CD4-positive, alpha-beta T cell treated with Interleukin-21 for 1 hour (primary cell): ENCODE measurements around the gene TM4SF4.

Experiments used
- DNase-seq: peaks from one replicate; pipeline ENCODE4 v3.0.0-alpha.2; 2020

The TM4SF4 gene

DNA sequence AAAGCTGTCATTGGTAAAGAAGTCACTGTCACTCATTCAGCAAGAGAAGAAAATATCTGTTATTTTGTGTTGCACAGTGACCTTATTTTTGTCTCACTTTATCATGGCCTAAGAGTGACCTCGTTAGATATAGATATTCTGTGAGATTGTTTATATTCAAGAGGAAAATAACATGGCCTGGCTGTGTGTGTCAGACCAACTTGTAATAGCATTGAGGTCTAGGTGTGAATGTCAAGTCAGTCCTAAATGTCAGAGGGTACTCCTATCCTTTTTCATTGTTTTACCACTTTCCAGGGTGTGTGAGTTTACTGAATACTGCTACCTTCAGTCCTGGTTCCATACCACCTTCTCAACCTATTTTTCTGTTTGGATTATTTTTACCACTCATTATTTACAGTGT is 18.5 kb upstream of the TM4SF4 start:
- DNase-seq = no peak

GRCh38 chr3:149459491-149460059 is 14.9 kb upstream of the TM4SF4 start:
- no peak for DNase-seq

GRCh38 chr3:149460117-149460516 is 14.4 kb upstream of the TM4SF4 start:
- DNase-seq = no peak

DNA sequence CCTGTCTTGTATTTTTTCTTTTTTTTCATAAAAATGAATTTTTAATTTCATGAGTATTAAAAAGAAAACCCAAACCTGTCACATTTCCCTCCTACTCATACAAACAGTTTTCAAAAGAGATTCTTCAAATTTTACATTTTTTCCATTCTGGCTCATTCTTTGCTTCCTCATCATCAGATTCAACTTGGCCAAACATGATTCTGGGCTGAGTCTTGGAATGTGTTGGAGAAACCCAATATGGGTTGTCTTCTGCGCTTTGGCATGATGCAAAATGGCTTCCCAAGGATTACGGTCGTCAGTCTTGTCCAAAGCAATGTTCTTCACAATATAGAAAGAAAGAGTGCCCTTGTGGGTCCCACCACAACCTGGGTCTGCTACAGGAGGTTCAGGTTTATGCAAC is 12.4 kb upstream of the TM4SF4 start:
- DNase-seq = no peak

- no peak for DNase-seq
These were observed 11.9 kb upstream of the TM4SF4 start for GRCh38 chr3:149462581-149463011.

DNA sequence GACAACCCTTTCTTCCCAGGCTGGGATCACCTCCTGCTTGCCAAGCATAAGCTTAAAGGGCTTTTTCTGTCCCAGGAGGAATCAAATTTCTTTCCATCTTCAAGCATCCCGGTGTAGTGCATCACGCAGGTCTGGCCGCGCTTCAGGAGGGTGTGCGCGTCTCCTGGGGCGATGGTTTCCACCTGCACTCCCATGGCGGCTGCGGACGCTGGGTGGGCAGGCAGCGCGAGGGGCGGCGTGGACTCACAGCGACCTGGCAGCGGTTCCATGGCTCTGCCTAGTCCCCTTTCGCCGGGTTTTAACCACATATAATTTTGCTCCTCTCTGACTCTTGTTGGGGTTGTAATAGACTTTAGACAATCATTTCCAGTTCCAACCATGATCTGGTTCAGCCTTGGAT is 10.6 kb upstream of the TM4SF4 start:
- DNase-seq = no peak

DNA sequence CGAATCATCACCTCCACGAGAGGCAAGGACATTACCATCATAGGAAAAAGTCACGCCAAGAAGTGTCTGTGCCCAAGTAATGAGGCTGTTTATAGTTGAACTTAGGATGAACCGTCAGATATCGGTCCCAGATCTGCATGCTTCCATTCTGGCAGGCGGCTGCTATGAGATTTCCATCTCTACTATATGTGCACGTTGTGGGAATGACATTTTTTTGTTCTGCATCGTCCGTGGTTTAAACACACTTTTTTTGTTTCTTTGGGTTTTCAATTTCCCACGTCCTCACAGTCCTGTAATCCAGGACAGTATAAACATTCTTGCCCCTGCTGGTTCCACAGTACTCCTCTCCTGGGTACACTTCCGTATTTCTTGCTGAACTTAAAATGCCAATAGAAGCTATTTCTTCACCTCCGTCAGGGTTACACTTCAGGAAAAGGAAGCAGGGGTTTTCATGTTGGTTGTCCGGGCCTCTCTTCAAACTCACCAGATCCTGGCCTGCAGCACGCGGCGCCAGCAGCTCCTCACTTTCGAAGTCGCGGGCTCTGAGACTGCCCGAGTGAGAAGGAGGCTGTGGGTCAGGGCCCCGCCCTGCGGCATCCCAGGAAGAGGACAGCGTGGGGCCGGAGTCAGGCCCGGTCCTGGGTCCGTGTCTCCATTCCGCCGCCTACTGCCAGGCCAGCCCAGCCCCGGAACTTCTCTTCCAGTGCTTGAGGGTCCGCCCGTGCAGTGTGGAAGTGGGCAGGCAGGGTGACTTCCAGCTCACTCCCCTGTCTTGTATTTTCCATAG is 9.8 kb upstream of the TM4SF4 start:
- no peak for DNase-seq

DNA sequence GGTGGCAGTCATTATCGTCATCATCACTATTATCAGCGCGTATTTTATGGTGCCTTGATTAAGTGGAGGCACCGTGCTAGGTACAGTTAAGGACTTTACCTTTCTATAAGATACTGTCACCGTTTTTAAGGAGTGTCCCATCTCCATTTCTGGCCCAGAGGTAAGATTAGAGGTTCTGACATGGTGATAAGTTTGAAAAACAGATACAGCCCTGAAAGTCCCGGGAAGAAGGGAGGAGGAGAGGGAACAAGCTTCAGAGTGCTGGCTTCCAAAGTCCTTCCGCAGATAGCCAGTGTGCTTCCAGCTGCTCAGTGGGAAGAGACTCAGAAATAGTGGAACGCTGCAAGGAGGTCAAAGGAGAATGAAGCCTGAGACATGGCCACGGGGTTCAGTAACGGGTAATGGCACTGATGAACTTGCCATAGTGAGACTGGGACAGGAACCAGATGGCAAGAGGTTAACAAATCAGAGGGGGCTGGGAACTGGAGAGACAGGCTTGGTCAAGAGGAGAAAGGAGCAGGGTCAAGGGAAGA is 9.1 kb upstream of the TM4SF4 start:
- DNase-seq = no peak

- DNase-seq = no peak
These were observed 8.3 kb upstream of the TM4SF4 start for GRCh38 chr3:149466192-149466591.

GRCh38 chr3:149468504-149469212 is 5.8 kb upstream of the TM4SF4 start:
- no peak for DNase-seq

DNA sequence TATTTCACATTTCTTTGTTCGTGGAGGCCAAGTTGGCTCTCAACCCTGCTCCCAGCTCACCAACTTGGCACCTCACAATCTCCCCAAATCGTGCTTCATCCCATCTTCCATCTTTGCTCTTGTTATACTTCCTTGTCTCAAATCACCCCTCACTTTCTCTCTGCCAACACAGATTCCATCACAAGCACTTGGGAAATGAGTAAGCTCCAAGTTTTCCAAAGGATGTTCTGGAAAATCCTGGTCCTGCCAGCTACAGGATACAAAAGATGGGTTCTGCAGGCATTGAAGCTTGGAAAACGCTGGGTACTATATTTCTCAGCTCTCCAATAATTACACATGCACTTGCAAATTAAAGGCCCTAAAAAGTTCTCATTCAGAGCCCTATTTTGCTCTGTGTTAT is 4.1 kb upstream of the TM4SF4 start:
- DNase-seq = no peak

GRCh38 chr3:149472030-149472797 is 2.3 kb upstream of the TM4SF4 start:
- no peak for DNase-seq

- no peak for DNase-seq
These were observed 894 bp upstream of the TM4SF4 start for GRCh38 chr3:149473357-149474249.

DNA sequence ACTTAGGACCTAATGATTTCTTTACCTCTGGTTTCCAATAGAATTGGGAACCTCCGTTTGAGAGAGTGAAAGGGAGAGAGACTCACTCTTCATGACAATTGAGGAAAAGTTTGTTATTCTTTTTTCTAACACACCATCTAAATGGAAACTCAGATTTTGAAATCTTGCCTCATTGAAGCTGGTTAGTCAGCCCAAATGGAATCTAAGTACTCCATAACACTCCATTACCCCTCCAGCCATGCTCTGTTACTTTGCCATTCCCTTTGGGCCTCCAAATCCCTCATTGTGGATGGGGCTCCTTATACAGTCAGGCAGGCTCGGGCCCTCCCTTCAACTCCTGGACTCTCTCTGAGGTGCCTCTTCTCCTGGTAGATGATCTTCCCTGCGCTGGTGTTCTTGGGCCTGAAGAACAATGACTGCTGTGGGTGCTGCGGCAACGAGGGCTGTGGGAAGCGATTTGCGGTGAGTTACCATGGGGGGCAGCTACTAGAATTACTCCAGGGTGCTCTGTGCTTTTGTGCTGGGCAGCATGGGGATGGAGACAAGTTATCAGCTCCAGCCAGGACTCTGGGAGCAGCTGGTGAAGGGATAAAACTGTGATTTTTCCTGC is 1.1 kb downstream of the TM4SF4 start:
- no peak for DNase-seq

- DNase-seq = no peak
These were observed 1.7 kb downstream of the TM4SF4 start for GRCh38 chr3:149476225-149476624.

- no peak for DNase-seq
These were observed 5.3 kb downstream of the TM4SF4 start for GRCh38 chr3:149479621-149480325.

- DNase-seq = peak; percentile 37
These were observed 6.0 kb downstream of the TM4SF4 start for GRCh38 chr3:149480326-149481017.

- no peak for DNase-seq
These were observed 6.6 kb downstream of the TM4SF4 start for GRCh38 chr3:149481056-149481455.

- DNase-seq = no peak
These were observed 7.0 kb downstream of the TM4SF4 start for GRCh38 chr3:149481491-149481890.

GRCh38 chr3:149486726-149487125 is 12.2 kb downstream of the TM4SF4 start:
- DNase-seq = no peak
